K562 (cell line): Measurements from ENCODE around the gene SGMS1. TPM values are rescaled to one million over a fixed set of nuclear protein-coding genes. Genes with fewer than 3 reads are reported as not detected.
A peak's percentile ranks its signal among the peaks of the same experiment; 100 is the strongest.

Source experiments
- ARID1B ChIP-seq: fragments of 450-650 bp; IDR thresholded peaks from 2 replicates; pipeline ENCODE4 v1.6.1; 2016; ENCODE audit warnings: antibody characterized with exemption, mild to moderate bottlenecking, inconsistent platforms
- BCL6 ChIP-seq: fragments of 250-450 bp; sonication (Bioruptor Pico); IDR thresholded peaks from 2 replicates; pipeline ENCODE4 v1.4.0; 2020
- CAMTA2 ChIP-seq: fragments of 250-450 bp; sonication (Bioruptor Pico); conservative IDR thresholded peaks from 2 replicates; pipeline ENCODE4 v1.5.1; 2022
- CCAR2 ChIP-seq: fragments of 200-400 bp; formaldehyde crosslinking; IDR thresholded peaks from 2 replicates; pipeline ENCODE4 v1.6.1; 2017; ENCODE audit warnings: mild to moderate bottlenecking, low read depth, low read length
- CCNT2 ChIP-seq: IDR thresholded peaks from 2 replicates; pipeline ENCODE4 v1.6.1; 2011; ENCODE audit warnings: borderline replicate concordance, low read depth, mild to moderate bottlenecking, moderate library complexity, mixed read lengths, low read length; ENCODE audit not compliant: insufficient read length; ENCODE audit errors: extremely low read depth
- DPF2 ChIP-seq: fragments of 450-650 bp; IDR thresholded peaks from 2 replicates; pipeline ENCODE4 v1.6.1; 2016
- ETS2 ChIP-seq: IDR thresholded peaks from 2 replicates; pipeline ENCODE4 v1.6.1; 2016; ENCODE audit warnings: borderline replicate concordance, missing genetic modification characterization, mild to moderate bottlenecking, moderate library complexity, missing compliant biosample characterization; ENCODE audit not compliant: poor library complexity, severe bottlenecking
- FOXK2 ChIP-seq, 2 experiments: fragments of 450-650 bp; IDR thresholded peaks in 1 of 2; conservative IDR thresholded peaks in 1 of 2; 2 replicates each; pipeline ENCODE4 v1.6.1; 2016; ENCODE audit warnings: low read depth in 2 of 2, mild to moderate bottlenecking in 1 of 2
- GTF2F1 ChIP-seq: IDR thresholded peaks from 2 replicates; pipeline ENCODE4 v1.6.1; 2011; ENCODE audit warnings: low read depth, low read length, improper control_type of control experiment
- HDAC2 ChIP-seq: fragments of 450-650 bp; IDR thresholded peaks from 2 replicates; pipeline ENCODE4 v1.6.1; 2016; ENCODE audit warnings: mild to moderate bottlenecking
- MAFG ChIP-seq: fragments of 450-650 bp; conservative IDR thresholded peaks from 2 replicates; pipeline ENCODE4 v1.6.1; 2016; ENCODE audit warnings: missing genetic modification characterization, missing compliant biosample characterization
- MEIS2 ChIP-seq: fragments of 450-650 bp; IDR thresholded peaks from 2 replicates; pipeline ENCODE4 v1.6.1; 2014; ENCODE audit warnings: mild to moderate bottlenecking; ENCODE audit not compliant: partially characterized antibody
- MXI1 ChIP-seq: IDR thresholded peaks from 2 replicates; pipeline ENCODE4 v1.6.1; 2011; ENCODE audit warnings: low read depth, mild to moderate bottlenecking, improper control_type of control experiment, low read length
- YBX1 ChIP-seq: fragments of 450-650 bp; IDR thresholded peaks from 2 replicates; pipeline ENCODE4 v1.7.1; 2016; ENCODE audit warnings: mild to moderate bottlenecking
- ZBTB7A ChIP-seq: IDR thresholded peaks from 2 replicates; pipeline ENCODE4 v1.6.1; 2011; ENCODE audit warnings: low read depth, mild to moderate bottlenecking, low read length, moderate library complexity, borderline replicate concordance; ENCODE audit not compliant: control insufficient read depth
- ZEB2 ChIP-seq: fragments of 450-650 bp; IDR thresholded peaks from 2 replicates; pipeline ENCODE4 v1.6.1; 2016
- ZNF717 ChIP-seq: fragments of 250-450 bp; sonication (Bioruptor Pico); IDR thresholded peaks from 2 replicates; pipeline ENCODE4 v1.5.0; 2021
- ZNF764 ChIP-seq: fragments of 250-450 bp; sonication (Bioruptor Pico); IDR thresholded peaks from 2 replicates; pipeline ENCODE4 v1.4.0; 2020; ENCODE audit warnings: low read depth, mild to moderate bottlenecking, moderate library complexity
- polyA plus RNA-seq, 8 experiments: library from polyadenylated mRNA; depleted of rRNA in 4 of 8; stranded (reverse) in 5 of 8; unstranded in 3 of 8; fragments of >200 nt; fragmentation: Nextera tagmentation in 2 of 8; fragmentation: Illumina TruSeq in 1 of 8; extraction: Ambion mirVana in 2 of 8; extraction: Trizol in 1 of 8; gene quantifications; 2 replicates each; pipeline versions ENCODE4 v1.2.1 to v1.2.3, GENCODE V29; 2011 to 2014; ENCODE audit warnings: inconsistent platforms in 1 of 8, missing spikeins in 1 of 8
- total RNA-seq, 7 experiments: library from RNA; depleted of rRNA in 6 of 7; stranded (reverse); fragments of >200 nt in 6 of 7; fragmentation: Illumina TruSeq in 2 of 7; extraction: Trizol in 2 of 7; gene quantifications; 2 replicates each; pipeline versions ENCODE4 v1.2.1 to v1.2.3, GENCODE V29; 2011 to 2021; ENCODE audit warnings: low replicate concordance in 1 of 7
- TF ChIP-seq, protein P1 (sequence below): sonication (generic); formaldehyde crosslinking; IDR thresholded peaks from 2 replicates; pipeline ENCODE4 v1.8.0; 2023; ENCODE audit warnings: missing genetic modification reagents, mild to moderate bottlenecking, borderline replicate concordance
- TF ChIP-seq, protein P2 (sequence below), 2 experiments: fragments of 450-650 bp in 1 of 2; sonication (generic) in 1 of 2; formaldehyde crosslinking; conservative IDR thresholded peaks; 2 replicates each; pipeline versions ENCODE4 v1.4.0 to v1.8.1; 2020 to 2022; ENCODE audit warnings: mild to moderate bottlenecking in 1 of 2, missing genetic modification reagents in 1 of 2
- TF ChIP-seq, protein P3 (sequence below): fragments of 250-450 bp; sonication (Bioruptor Pico); IDR thresholded peaks from 2 replicates; pipeline ENCODE4 v1.4.0; 2020

Gene SGMS1
- total and polyA plus RNA-seq, 9 of the 15 experiments (the other 6 are each of a cell fraction or from before 2014, with no cell fraction given): 22.6 to 232 (median 82.2) TPM

DNA sequence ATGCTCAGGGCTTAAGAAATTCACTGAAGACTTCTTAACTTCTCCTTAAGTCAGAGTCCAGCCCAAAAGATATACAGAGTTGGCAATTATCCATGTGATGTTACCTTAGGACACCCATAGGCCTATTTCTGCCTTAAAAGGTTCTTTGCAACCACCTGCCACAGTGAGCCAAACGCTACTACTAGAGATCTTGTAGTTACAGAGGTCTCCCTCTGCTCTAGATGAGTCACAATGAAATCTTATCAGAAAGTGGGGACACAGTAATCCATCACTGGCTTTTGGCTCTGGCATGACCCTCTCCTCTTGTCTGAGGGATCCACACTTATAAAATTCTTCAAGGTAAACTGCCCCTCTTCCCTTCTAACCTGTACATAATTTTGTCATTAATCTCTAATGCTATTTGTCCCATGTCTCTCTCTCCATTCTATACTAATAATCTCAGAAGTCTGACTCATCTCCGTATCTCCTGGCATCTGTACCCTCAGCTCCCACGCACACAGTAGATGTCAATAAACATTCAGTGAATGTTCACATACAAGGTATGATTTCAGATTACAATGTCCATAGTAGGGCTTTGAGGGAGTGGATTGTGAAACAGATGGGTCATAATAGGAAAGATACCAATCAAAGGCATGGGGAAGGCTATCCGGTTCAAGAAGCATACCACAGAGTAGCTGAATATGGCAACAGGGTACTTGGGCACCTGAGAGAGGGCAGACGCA, 112.1 kb downstream of the SGMS1 start (continued):
- TF ChIP-seq, protein P1, sequence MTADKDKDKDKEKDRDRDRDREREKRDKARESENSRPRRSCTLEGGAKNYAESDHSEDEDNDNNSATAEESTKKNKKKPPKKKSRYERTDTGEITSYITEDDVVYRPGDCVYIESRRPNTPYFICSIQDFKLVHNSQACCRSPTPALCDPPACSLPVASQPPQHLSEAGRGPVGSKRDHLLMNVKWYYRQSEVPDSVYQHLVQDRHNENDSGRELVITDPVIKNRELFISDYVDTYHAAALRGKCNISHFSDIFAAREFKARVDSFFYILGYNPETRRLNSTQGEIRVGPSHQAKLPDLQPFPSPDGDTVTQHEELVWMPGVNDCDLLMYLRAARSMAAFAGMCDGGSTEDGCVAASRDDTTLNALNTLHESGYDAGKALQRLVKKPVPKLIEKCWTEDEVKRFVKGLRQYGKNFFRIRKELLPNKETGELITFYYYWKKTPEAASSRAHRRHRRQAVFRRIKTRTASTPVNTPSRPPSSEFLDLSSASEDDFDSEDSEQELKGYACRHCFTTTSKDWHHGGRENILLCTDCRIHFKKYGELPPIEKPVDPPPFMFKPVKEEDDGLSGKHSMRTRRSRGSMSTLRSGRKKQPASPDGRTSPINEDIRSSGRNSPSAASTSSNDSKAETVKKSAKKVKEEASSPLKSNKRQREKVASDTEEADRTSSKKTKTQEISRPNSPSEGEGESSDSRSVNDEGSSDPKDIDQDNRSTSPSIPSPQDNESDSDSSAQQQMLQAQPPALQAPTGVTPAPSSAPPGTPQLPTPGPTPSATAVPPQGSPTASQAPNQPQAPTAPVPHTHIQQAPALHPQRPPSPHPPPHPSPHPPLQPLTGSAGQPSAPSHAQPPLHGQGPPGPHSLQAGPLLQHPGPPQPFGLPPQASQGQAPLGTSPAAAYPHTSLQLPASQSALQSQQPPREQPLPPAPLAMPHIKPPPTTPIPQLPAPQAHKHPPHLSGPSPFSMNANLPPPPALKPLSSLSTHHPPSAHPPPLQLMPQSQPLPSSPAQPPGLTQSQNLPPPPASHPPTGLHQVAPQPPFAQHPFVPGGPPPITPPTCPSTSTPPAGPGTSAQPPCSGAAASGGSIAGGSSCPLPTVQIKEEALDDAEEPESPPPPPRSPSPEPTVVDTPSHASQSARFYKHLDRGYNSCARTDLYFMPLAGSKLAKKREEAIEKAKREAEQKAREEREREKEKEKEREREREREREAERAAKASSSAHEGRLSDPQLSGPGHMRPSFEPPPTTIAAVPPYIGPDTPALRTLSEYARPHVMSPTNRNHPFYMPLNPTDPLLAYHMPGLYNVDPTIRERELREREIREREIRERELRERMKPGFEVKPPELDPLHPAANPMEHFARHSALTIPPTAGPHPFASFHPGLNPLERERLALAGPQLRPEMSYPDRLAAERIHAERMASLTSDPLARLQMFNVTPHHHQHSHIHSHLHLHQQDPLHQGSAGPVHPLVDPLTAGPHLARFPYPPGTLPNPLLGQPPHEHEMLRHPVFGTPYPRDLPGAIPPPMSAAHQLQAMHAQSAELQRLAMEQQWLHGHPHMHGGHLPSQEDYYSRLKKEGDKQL: no peak
- TF ChIP-seq YBX1: no peak
- TF ChIP-seq MAFG (tag): no peak
- TF ChIP-seq BCL6 (CRISPR knock-in tag): no peak
- TF ChIP-seq MEIS2: peak; percentile 93
- no peak for TF ChIP-seq ZBTB7A
- 0 out of 4 replicates have a peak, but pooled peaks of 1 of the 2 experiments have one; percentile 12 for TF ChIP-seq FOXK2 (conservative IDR thresholded peaks at IDR 0.05 in 1 of 2, IDR thresholded peaks at IDR 0.05 in 1 of 2; ENCODE audit: low read depth in 2 of 2)
- no peak for TF ChIP-seq ZNF764 (CRISPR knock-in tag)
- TF ChIP-seq DPF2: peak; percentile 91
- no peak for TF ChIP-seq MXI1
- TF ChIP-seq ARID1B: peak; percentile 89
- TF ChIP-seq HDAC2: peak; percentile 57; the same call in 1 of the 2 replicates
- TF ChIP-seq GTF2F1: no peak
- TF ChIP-seq CCAR2: no peak
- TF ChIP-seq, protein P2, sequence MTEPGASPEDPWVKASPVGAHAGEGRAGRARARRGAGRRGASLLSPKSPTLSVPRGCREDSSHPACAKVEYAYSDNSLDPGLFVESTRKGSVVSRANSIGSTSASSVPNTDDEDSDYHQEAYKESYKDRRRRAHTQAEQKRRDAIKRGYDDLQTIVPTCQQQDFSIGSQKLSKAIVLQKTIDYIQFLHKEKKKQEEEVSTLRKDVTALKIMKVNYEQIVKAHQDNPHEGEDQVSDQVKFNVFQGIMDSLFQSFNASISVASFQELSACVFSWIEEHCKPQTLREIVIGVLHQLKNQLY (CRISPR knock-in tag; conservative IDR thresholded peaks at IDR 0.05): no peak
- peak; percentile 17 for TF ChIP-seq CCNT2
- no peak for TF ChIP-seq ETS2 (tag)
- 0 out of 2 replicates have a peak, but pooled peaks have one; percentile 63 for TF ChIP-seq ZEB2
- TF ChIP-seq CAMTA2 (CRISPR knock-in tag): no peak
- TF ChIP-seq, protein P3, sequence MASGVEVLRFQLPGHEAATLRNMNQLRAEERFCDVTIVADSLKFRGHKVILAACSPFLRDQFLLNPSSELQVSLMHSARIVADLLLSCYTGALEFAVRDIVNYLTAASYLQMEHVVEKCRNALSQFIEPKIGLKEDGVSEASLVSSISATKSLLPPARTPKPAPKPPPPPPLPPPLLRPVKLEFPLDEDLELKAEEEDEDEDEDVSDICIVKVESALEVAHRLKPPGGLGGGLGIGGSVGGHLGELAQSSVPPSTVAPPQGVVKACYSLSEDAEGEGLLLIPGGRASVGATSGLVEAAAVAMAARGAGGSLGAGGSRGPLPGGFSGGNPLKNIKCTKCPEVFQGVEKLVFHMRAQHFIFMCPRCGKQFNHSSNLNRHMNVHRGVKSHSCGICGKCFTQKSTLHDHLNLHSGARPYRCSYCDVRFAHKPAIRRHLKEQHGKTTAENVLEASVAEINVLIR (CRISPR knock-in tag): no peak
- no peak for TF ChIP-seq ZNF717 (CRISPR knock-in tag)
